ENCODE results near the gene PROCA1. TPM values are rescaled to one million over a fixed set of nuclear protein-coding genes. Genes with fewer than 3 reads are reported as not detected.

Gene PROCA1
- total RNA-seq, 1 experiment from 2014 or later: 4.6 TPM

DNA sequence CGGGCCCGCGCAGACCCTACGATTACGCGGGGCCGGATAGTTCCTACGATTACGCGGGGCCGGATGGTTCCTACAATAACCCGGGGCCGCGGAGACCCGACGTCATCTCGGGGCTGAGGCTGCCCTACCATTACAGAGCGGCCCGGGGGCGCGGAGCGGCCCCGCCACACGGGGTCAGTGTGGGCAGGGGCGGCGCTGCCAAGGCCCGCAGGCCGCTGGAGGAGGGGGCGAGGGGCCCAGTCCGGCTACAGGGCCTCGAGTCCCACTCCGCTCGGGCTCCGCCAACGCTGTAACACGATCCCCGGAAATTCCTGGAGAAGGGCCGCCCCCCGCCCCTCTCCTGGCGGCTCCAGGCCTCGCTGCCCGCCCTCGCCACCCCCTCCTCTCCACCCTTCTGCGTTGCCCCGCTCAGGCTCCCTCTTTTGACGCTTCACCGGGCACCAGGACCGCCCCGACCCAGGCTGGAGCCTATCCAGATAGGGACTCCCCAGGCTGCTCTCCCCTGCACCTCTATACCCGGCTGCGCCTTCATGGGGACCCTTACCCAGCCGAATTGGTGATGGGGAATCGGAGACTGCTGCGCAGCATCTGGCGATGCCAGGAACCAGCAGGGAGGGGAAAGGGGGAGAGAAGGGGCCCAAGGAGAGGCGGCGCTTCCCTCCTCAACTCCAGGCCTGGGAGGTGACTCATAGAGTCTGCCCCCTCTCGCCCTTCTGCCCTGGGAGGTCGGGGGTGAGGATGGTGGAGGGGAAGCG, 6.1 kb upstream of the PROCA1 start, which contains the start of gene RAB34:
Gene RAB34 (minus strand): TSS at position 291 of the 755 bp plus-strand sequence. CDS start 602 bp downstream, outside the sequence.
- no peaks in the 10 kb centered on the region for H3K27me3 ChIP-seq (replicated peaks; ENCODE audit: insufficient read depth, low read depth, low read length, poor library complexity)
- TF ChIP-seq, protein P1, sequence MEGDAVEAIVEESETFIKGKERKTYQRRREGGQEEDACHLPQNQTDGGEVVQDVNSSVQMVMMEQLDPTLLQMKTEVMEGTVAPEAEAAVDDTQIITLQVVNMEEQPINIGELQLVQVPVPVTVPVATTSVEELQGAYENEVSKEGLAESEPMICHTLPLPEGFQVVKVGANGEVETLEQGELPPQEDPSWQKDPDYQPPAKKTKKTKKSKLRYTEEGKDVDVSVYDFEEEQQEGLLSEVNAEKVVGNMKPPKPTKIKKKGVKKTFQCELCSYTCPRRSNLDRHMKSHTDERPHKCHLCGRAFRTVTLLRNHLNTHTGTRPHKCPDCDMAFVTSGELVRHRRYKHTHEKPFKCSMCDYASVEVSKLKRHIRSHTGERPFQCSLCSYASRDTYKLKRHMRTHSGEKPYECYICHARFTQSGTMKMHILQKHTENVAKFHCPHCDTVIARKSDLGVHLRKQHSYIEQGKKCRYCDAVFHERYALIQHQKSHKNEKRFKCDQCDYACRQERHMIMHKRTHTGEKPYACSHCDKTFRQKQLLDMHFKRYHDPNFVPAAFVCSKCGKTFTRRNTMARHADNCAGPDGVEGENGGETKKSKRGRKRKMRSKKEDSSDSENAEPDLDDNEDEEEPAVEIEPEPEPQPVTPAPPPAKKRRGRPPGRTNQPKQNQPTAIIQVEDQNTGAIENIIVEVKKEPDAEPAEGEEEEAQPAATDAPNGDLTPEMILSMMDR (conservative IDR thresholded peaks at IDR 0.05; ENCODE audit: low read depth, low read length): peak; percentile 33; the same call in 1 of the 2 replicates
- TF ChIP-seq EZH2 (IDR thresholded peaks at IDR 0.05; ENCODE audit: borderline replicate concordance, low read depth, low read length, poor library complexity, severe bottlenecking): no peak
- H3K4me1 ChIP-seq (ENCODE audit: insufficient read depth, low read length, poor library complexity, severe bottlenecking): peaks cover 40% of the 10 kb centered on the region
- DNase-seq (ENCODE audit: low spot score): peak; percentile 95
- peak within 1 kb of the TSS; percentile 97 for H3K4me3 ChIP-seq (ENCODE audit: low read depth, low read length, poor library complexity, severe bottlenecking)
- POLR2A ChIA-PET (ENCODE audit: low non-redundant PET): no interaction called here
- intact Hi-C loops (cut with micrococcal nuclease; ENCODE audit: unreplicated experiment): no loop called here
- no TSS peak for BruUV-seq (replicated peaks)
- CTCF ChIA-PET: no interaction called here
- no peaks in the 10 kb centered on the region for H3K9me3 ChIP-seq (ENCODE audit: low read depth, low read length, poor library complexity, severe bottlenecking)
- H3K27ac ChIP-seq (ENCODE audit: low read depth, low read length, poor library complexity, severe bottlenecking): peak within 1 kb of the TSS; percentile 97
- peaks cover 52% of the 10 kb centered on the region for H3K36me3 ChIP-seq (ENCODE audit: insufficient read depth, low read length, poor library complexity, severe bottlenecking)

DNA sequence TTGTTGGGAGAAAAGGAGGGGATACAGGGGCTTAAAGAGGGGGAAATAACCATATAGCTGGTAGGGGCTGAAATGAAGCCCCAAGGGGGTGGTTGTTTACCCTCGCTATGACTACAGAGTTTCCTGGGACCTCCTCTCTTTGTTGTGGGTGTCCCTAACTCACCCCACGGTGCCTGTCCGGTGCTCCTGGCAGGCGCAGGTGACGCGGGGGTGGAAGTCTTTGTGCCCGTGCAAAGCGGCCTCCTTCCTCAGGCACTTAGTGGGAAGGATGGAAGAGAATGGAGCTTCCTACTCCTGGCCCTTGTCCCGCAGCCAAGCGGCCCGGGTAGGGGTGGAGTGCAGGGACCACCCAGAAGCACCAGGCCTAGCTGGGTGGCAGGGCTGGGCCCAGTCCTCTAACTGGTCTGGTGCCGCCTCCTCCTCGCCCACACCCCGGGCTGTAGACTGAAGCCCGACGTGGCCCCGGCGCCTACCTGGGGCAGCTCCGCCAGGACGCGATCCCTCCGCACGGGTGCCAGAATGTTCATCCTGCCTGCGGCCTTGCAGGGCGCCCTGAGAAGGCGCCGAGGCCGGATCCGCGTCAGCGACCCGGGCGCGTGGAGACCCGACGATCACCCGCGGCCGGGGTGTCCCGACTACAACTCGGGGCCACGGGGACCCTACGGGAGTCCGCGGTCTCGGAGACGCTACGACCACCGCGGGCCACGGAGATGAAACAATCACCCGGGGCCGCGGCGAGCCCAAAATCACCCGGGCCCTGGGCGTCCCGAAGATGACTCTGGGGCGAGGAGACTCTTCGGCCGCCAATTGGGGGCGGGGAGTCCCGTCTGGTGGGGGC, 5.3 kb upstream of the PROCA1 start:
- Histone ChIP-seq H3K27ac (ENCODE audit: low read depth, low read length, poor library complexity, severe bottlenecking) (peak overlapping the region; percentile 97), H3K4me1 (ENCODE audit: insufficient read depth, low read length, poor library complexity, severe bottlenecking) (peaks cover 32% of the 10 kb centered on the region), H3K27me3 (replicated peaks; ENCODE audit: insufficient read depth, low read depth, low read length, poor library complexity) (no peaks in the 10 kb centered on the region), H3K9me3 (ENCODE audit: low read depth, low read length, poor library complexity, severe bottlenecking) (no peaks in the 10 kb centered on the region), H3K4me3 (ENCODE audit: low read depth, low read length, poor library complexity, severe bottlenecking) (peak overlapping the region; percentile 97), H3K36me3 (ENCODE audit: insufficient read depth, low read length, poor library complexity, severe bottlenecking) (peaks cover 44% of the 10 kb centered on the region)
- POLR2A ChIA-PET (ENCODE audit: low non-redundant PET): interaction anchor here (0.6 kb wide), 1 partner anchor 126 kb away, joined by 5 read pairs; no protein-coding TSS in a partner anchor
- DNase-seq (ENCODE audit: low spot score): peak; percentile 43
- TF ChIP-seq EZH2 (IDR thresholded peaks at IDR 0.05; ENCODE audit: borderline replicate concordance, low read depth, low read length, poor library complexity, severe bottlenecking): no peak
- TF ChIP-seq, protein P1 (conservative IDR thresholded peaks at IDR 0.05; ENCODE audit: low read depth, low read length): no peak
- intact Hi-C loops (cut with micrococcal nuclease; ENCODE audit: unreplicated experiment): no loop called here
- CTCF ChIA-PET: interaction anchor here (0.7 kb wide), 1 partner anchor 10 kb away, joined by 3 read pairs; no protein-coding TSS in a partner anchor
- no TSS peak for BruUV-seq (replicated peaks)

DNA sequence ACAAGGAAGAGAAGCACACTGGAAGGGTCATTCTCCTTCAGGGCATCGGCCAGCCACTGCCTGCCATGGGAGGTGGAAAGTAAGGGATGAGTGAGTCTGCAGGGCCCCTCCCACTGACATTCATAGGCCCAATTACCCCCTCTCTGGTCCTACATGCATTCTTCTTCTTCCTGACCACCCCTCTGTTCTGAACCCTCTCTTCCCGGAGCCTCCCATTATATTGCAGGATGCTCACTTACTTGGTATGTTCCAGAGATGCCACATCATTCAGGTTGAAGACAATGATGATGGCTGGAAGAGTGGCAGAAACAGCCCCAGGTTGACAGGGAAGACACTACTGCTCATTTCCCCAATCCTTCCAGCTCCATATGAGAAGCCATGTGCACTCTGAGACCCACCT, 3.5 kb upstream of the PROCA1 start:
- POLR2A ChIA-PET (ENCODE audit: low non-redundant PET): no interaction called here
- intact Hi-C loops (cut with micrococcal nuclease; ENCODE audit: unreplicated experiment): no loop called here
- DNase-seq (ENCODE audit: low spot score): no peak
- Histone ChIP-seq H3K4me3 (ENCODE audit: low read depth, low read length, poor library complexity, severe bottlenecking) (no peak overlapping the region), H3K27ac (ENCODE audit: low read depth, low read length, poor library complexity, severe bottlenecking) (no peak overlapping the region), H3K9me3 (ENCODE audit: low read depth, low read length, poor library complexity, severe bottlenecking) (no peaks in the 10 kb centered on the region), H3K27me3 (replicated peaks; ENCODE audit: insufficient read depth, low read depth, low read length, poor library complexity) (no peaks in the 10 kb centered on the region), H3K4me1 (ENCODE audit: insufficient read depth, low read length, poor library complexity, severe bottlenecking) (peaks cover 30% of the 10 kb centered on the region), H3K36me3 (ENCODE audit: insufficient read depth, low read length, poor library complexity, severe bottlenecking) (peaks cover 27% of the 10 kb centered on the region)
- BruUV-seq (replicated peaks): no TSS peak
- TF ChIP-seq EZH2 (IDR thresholded peaks at IDR 0.05; ENCODE audit: borderline replicate concordance, low read depth, low read length, poor library complexity, severe bottlenecking): no peak
- TF ChIP-seq, protein P1 (conservative IDR thresholded peaks at IDR 0.05; ENCODE audit: low read depth, low read length): no peak
- CTCF ChIA-PET: no interaction called here

Measured in A673 (cell line).